ENCODE results near the gene HAS3. TPM values are rescaled to one million over a fixed set of nuclear protein-coding genes. Genes with fewer than 3 reads are reported as not detected.
A peak's percentile ranks its signal among the peaks of the same experiment; 100 is the strongest.
"Not testable (repeated sequence)": the region's sequence is repeated elsewhere in the genome, so short reads cannot be mapped to it uniquely, and the experiment has no call there.

HAS3 gene
- polyA plus RNA-seq, 1 experiment: 0.62 TPM

DNA sequence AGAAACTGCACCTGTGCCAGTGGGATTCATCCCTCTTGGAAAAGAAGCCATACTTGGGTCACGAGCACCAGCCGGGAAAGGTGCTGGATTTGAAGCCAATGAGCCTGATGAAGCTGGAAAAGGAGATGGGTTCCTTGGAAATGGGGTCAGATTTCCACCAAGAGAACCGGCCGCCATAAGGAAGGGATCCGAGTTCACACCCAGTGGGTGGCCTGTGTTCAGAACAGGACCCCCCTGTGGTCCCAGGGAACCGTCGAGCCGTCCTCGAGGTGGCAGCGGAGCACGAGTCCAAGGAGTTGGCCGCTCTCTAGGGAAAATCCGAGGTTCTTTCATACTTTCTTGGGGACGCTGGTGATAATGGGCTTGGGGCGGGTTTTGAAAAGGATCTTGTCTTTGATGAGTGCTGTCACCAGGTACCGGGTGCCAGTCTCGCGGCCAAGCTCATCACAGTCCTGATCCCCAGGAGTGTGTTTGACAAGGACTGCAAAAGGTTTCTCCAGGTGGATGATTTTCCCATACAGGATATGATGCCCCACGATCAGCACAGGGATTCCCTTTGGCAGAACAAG, 14.7 kb downstream of the HAS3 start:
- Histone ChIP-seq H3K27ac (ENCODE audit: low read depth, low read length) (no peak overlapping the region), H3K4me3 (ENCODE audit: low read depth, low read length) (no peak overlapping the region), H3K9me3 (ENCODE audit: control insufficient read depth, insufficient read depth, low read length) (no peaks in the 10 kb centered on the region), H3K27me3 (ENCODE audit: control insufficient read depth, insufficient read depth, low read length) (no peaks in the 10 kb centered on the region)
- DNase-seq (ENCODE audit: low read depth, low spot score): no peak
- TF ChIP-seq, protein P1, sequence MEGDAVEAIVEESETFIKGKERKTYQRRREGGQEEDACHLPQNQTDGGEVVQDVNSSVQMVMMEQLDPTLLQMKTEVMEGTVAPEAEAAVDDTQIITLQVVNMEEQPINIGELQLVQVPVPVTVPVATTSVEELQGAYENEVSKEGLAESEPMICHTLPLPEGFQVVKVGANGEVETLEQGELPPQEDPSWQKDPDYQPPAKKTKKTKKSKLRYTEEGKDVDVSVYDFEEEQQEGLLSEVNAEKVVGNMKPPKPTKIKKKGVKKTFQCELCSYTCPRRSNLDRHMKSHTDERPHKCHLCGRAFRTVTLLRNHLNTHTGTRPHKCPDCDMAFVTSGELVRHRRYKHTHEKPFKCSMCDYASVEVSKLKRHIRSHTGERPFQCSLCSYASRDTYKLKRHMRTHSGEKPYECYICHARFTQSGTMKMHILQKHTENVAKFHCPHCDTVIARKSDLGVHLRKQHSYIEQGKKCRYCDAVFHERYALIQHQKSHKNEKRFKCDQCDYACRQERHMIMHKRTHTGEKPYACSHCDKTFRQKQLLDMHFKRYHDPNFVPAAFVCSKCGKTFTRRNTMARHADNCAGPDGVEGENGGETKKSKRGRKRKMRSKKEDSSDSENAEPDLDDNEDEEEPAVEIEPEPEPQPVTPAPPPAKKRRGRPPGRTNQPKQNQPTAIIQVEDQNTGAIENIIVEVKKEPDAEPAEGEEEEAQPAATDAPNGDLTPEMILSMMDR (IDR thresholded peaks at IDR 0.05; ENCODE audit: low read depth, low read length): no peak
- CTCF ChIA-PET: interaction anchor here (1.9 to 6.1 kb wide), 4 partner anchors 7 to 275 kb away, joined by 18 to 182 read pairs (median 41); partner anchors contain the start of gene TANGO6
- POLR2A ChIA-PET: no interaction called here

GRCh38 chr16:69123910-69124309, 18.5 kb downstream of the HAS3 start:
- ChIA-PET CTCF (interaction anchor here (0.5 to 6.1 kb wide), 57 partner anchors 8 to 652 kb away, joined by 3 to 182 read pairs (median 4); partner anchors contain the start of genes HAS3, SNTB2 and TANGO6), POLR2A (interaction anchor here (0.5 to 0.7 kb wide), 2 partner anchors 280 to 518 kb away, joined by 3 to 6 read pairs; no protein-coding TSS in a partner anchor)
- Histone ChIP-seq H3K27ac (ENCODE audit: low read depth, low read length) (no peak overlapping the region), H3K9me3 (ENCODE audit: control insufficient read depth, insufficient read depth, low read length) (no peaks in the 10 kb centered on the region), H3K27me3 (ENCODE audit: control insufficient read depth, insufficient read depth, low read length) (no peaks in the 10 kb centered on the region), H3K4me3 (ENCODE audit: low read depth, low read length) (no peak overlapping the region)
- peak; percentile 51 for DNase-seq (ENCODE audit: low read depth, low spot score)
- TF ChIP-seq, protein P1 (IDR thresholded peaks at IDR 0.05; ENCODE audit: low read depth, low read length): peak; percentile 72

GRCh38 chr16:69124406-69124805, 19.0 kb downstream of the HAS3 start:
- ChIA-PET POLR2A (interaction anchor here (0.7 kb wide), 1 partner anchor 280 kb away, joined by 3 read pairs; no protein-coding TSS in a partner anchor), CTCF (interaction anchor here (0.5 to 6.1 kb wide), 39 partner anchors 8 to 606 kb away, joined by 3 to 182 read pairs (median 4); partner anchors contain the start of genes HAS3, SNTB2 and TANGO6)
- not testable (repeated sequence) for H3K9me3 ChIP-seq (ENCODE audit: control insufficient read depth, insufficient read depth, low read length); DNase-seq (ENCODE audit: low read depth, low spot score); H3K27ac ChIP-seq (ENCODE audit: low read depth, low read length); H3K4me3 ChIP-seq (ENCODE audit: low read depth, low read length); H3K27me3 ChIP-seq (ENCODE audit: control insufficient read depth, insufficient read depth, low read length)

DNA sequence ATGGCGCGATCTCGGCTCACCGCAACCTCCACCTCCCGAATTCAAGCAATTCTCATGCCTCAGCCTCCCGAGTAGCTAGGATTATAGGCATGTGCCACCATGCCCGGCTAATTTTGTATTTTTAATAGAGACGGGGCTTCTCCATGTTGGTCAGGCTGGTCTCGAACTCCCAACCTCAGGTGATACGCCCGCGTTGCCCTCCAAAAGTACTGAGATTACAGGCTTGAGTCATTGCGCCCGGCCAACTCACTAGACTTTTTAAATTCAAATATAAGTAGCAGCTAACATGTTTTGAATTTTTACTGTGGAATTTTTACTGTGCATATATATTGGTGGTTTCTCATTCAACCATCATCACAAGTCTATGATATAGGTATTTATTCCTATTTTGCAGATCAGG, 19.5 kb downstream of the HAS3 start:
- H3K4me3 ChIP-seq (ENCODE audit: low read depth, low read length); H3K27ac ChIP-seq (ENCODE audit: low read depth, low read length); H3K27me3 ChIP-seq (ENCODE audit: control insufficient read depth, insufficient read depth, low read length); DNase-seq (ENCODE audit: low read depth, low spot score); POLR2A ChIA-PET; H3K9me3 ChIP-seq (ENCODE audit: control insufficient read depth, insufficient read depth, low read length): not testable (repeated sequence)
- CTCF ChIA-PET: interaction anchor here (0.5 to 6.1 kb wide), 15 partner anchors 9 to 607 kb away, joined by 3 to 182 read pairs (median 4); partner anchors contain the start of gene TANGO6

- TF ChIP-seq, protein P1 (IDR thresholded peaks at IDR 0.05; ENCODE audit: low read depth, low read length): no peak
- H3K27ac ChIP-seq (ENCODE audit: low read depth, low read length): no peak overlapping the region
- no peaks in the 10 kb centered on the region for H3K27me3 ChIP-seq (ENCODE audit: control insufficient read depth, insufficient read depth, low read length)
- H3K4me3 ChIP-seq (ENCODE audit: low read depth, low read length): no peak overlapping the region
- DNase-seq (ENCODE audit: low read depth, low spot score): no peak
- POLR2A ChIA-PET: no interaction called here
- no peaks in the 10 kb centered on the region for H3K9me3 ChIP-seq (ENCODE audit: control insufficient read depth, insufficient read depth, low read length)
- CTCF ChIA-PET: interaction anchor here (3.9 to 6.1 kb wide), 2 partner anchors 223 to 281 kb away, joined by 104 to 182 read pairs; partner anchors contain the start of gene TANGO6
Measured at GRCh38 chr16:69126221-69126620, 20.8 kb downstream of the HAS3 start.

DNA sequence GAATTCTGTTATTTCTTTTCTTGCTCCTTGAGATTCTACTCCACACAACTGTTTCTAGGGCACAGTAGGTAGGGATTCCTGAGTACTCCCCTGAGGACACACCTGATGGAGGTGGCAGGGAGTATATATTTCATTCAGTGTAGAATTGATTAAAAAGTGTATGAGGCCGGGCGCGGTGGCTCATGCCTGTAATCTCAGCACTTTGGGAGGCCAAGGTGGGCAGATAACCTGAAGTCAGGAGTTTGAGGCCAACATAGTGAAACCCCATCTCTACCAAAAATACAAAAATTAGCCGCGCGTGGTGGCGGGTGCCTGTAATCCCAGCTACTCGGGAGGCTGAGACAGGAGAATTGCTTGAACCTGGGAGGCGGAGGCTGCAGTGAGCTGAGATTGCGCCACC, 21.3 kb downstream of the HAS3 start:
- DNase-seq (ENCODE audit: low read depth, low spot score); H3K9me3 ChIP-seq (ENCODE audit: control insufficient read depth, insufficient read depth, low read length); H3K27ac ChIP-seq (ENCODE audit: low read depth, low read length); POLR2A ChIA-PET; H3K27me3 ChIP-seq (ENCODE audit: control insufficient read depth, insufficient read depth, low read length); H3K4me3 ChIP-seq (ENCODE audit: low read depth, low read length): not testable (repeated sequence)
- CTCF ChIA-PET: interaction anchor here (0.6 to 4.1 kb wide), 3 partner anchors 171 to 279 kb away, joined by 4 to 21 read pairs (median 5); no protein-coding TSS in a partner anchor

Data from AG04450 (cell line).